Activated CD4-positive, alpha-beta T cell treated with anti-CD3 and anti-CD28 coated beads, Interleukin-2, Interleukin-6, amounts not matched to agents 100 ng/mL and 50 ng/mL, durations not matched to agents 16 hours and 8 hours (primary cell): ENCODE results near the gene CADM3.
A peak's percentile ranks its signal among the peaks of the same experiment; 100 is the strongest.

ENCODE experiments used
- DNase-seq: peaks from one replicate; pipeline ENCODE4 v3.0.0-alpha.2; 2020

CADM3 gene

DNA sequence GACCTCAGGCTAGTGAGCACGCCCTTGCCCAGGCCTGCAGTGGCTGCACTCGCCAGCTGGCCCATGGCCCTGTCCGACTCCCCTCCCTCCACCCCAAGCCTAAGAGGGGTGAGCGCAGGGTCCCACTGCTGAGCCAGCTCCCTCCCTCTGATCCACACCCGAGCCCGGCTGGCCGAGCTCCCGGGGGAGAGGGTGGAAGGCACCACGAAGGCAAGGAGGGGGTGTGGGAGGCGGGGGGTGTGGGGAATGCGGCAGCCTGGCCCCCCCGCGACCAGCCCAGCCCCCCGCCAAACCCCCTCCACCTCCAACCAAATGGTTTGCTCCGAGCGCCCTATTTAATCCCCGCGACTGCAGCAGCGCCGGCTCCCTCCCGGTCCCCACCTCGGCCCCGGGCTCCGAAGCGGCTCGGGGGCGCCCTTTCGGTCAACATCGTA lies at the start of gene CADM3:
CADM3 (plus strand) TSS at position 362 of the 434 bp plus-strand sequence. CDS start 151 bp downstream, outside the sequence.
- no peak for DNase-seq

DNA sequence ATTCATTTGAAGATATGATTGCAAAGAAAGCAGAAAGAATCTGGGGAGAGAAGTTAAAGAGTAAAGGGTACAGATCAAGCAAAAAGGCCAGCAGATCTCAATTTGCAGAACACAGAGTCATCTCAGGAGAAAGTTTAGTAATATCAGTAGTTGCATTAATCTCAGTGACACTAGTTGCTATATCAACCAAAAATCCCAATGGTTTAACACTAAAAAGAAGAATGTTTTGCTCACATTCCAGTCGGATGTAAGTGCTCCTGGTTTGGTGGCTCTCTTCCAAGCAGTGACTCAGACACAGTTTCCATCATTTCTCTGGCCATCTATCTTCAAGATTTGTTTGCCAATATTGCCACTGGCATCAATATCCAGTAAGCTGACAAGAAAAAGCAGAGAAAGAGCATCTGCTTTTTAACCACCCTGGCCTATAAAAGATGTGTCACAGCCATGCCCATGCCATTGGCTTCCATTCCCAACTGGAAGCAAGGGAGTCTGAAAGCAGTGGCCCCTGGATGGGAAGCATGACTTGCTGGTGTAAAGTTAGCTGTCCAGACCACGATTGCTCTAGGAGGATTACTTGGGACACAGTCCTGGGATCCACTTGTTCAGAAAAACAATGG lies 49.3 kb upstream of the CADM3 start:
- peak; percentile 71 for DNase-seq

GRCh38 chr1:159123587-159123986 lies 47.8 kb upstream of the CADM3 start:
- peak; percentile 54 for DNase-seq

DNA sequence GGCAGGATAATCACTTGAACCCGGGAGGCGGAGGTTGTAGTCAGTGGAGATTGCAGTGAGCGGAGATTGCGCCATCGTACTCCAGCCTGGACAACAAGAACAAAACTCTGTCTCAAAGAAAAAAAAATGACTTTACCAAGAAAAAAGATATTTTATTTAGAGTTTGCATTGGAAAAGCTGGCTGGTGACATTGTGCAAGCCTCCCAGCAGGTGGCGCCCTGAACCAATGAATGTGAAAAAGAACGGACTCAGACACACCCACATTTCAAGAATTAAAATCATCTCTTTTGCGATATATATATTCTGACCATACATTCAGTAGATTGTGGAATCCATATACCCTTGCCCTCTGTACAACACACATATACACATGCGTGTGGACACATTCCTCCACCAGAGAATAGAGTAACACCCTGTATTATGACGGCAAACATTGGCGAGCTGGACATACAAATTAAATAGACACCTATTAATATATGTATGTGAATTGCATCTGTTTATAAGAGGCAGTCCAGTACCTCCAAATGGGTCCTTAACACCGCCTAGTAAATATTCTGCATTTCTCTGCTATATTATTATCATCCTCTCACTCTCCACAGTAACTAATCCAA lies 39.0 kb upstream of the CADM3 start:
- DNase-seq, result peak; percentile 76

DNA sequence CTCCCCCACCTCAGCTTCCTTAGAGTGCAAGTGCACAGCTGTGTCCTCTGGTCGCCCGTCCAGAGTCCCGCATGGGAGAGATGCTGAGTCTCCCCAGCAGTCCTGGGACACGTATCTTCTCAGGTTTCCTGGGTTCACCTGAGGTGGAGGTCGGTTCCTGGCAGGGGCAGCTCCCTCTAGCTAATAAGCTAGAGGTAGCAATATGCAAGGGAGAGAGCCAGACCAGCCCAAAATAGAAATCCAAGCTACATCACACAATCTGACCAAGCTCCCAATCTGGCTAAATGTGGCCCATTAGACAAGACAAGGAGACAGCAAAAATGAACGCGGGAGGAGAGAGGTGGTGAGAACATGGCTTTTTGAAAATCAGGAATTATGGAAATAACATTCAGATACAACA lies 30.9 kb upstream of the CADM3 start:
- no peak for DNase-seq

- peak; percentile 6 for DNase-seq
These were observed 29.6 kb upstream of the CADM3 start for GRCh38 chr1:159141584-159142390.

GRCh38 chr1:159142391-159142663 lies 29.1 kb upstream of the CADM3 start:
- no peak for DNase-seq

DNA sequence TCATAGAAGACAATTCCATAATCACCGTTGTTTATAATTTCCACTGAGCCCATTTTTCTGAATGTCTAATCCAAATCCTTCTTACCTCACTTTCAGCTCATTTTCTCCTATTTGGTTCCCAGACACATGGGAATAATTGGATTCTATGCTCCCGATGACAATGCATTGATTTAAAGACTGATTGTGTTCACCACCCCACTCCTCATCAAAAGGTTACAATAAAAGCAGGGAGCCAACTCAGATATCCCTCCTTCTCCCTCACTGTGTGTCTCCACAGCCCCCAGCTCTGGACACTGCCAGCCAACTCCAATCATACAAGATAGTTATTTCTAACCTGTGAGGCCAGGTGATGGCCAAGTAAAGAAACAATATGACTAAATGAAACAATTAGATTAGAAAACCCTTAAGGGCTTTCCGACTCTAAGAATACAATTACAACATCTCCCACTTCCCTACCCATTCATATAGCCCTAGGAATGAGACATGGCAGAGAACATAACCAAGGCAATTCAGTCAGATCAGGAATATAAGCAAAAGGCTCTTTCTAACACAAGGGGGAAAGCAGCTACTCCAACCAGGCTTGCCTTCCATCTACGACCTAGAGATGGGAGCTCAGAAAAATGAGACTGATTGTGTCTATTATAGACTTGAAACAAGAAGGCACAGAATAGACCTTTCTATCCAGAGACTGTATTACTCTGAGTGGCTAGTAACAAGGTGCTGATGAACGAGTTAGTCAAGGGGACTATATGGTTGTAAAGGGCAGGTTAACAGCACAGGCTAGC lies 28.5 kb upstream of the CADM3 start:
- DNase-seq, result no peak

- no peak for DNase-seq
These were observed 26.8 kb upstream of the CADM3 start for GRCh38 chr1:159144571-159144970.

GRCh38 chr1:159146980-159147379 lies 24.4 kb upstream of the CADM3 start:
- DNase-seq, result no peak

DNA sequence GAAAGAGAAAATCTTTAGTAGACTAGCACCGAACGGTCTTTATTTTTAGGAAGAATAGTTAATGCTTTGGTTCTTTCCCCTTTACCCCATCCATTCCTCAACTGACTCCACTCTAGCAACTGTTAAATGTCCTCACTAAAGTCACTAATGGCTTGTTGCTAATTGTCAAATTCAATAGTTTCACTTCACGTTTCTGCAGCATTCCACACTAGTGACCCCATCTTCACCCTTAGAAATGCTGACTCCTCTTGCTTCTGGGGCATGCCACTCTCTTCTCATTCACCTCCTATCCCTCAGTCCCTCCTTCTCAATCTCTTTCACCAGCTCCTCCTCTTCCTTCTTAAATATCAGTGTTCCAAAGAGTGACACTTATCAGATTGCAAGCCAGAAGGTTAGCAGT lies 19.4 kb upstream of the CADM3 start:
- DNase-seq, result no peak

DNA sequence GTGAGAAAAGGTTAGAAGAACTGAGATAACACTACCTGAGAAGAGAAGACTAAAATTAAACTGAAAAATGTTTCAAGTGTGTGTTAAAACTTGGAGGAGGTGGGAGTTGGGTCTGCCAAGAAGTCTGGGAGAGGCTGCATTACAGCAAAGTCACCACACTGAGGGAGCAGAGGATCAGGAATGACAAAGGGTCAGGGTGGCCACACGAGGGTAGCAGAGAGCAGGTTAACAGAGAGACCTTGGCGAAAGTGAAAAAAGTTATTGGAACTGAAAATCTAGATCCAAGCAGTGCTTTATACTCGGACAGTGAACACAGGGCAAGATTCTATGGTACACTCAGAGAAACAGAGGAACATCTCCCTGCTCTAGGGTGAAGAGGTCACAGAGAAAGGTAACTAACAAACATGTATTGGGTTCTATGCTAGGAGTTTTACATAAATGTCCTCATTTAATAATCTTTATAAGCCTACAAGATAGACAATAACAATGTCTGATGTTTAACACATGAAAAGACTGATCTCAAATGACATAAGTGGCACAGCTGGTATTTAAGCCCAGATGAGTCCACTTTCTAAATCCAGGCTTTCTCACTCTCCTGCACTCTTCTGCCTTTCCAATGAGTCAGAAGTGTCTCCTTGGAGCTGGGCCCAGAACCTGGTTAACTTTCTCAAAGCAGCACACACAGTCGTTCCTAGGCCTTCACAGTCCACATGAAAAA lies 10.3 kb upstream of the CADM3 start:
- peak; percentile 72 for DNase-seq

GRCh38 chr1:159161719-159162026 lies 9.7 kb upstream of the CADM3 start:
- DNase-seq, result no peak

GRCh38 chr1:159162516-159163265 lies 8.7 kb upstream of the CADM3 start:
- no peak for DNase-seq

DNA sequence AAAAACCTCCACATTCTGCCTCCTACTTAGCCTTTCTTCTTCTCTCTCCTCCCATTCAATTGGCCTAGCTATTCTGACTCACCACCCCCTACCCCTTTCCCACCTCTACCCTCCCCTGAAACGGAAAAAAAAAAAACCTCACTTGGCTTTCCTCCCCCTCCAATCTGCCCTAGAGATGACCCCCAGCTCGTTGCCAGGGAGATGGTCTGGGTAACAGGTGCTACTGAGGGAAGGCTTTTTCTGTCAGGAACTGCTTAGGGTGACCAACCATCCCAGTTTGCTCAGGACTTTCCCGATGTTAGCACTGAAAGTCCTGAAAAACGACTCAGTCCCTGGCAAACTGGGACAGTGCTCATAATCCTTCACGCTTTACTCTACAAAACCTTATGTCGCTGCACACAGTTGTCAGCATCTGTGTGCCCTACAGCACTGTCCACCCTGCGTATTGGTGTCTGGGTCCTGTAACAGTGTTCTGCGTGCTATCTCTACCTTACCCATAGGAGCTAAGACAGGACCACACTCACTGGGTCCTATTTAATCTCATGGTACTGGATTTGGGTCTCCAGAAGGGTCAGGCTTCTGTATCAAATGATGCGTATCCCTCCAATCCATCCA lies 7.7 kb upstream of the CADM3 start:
- DNase-seq, result no peak

DNA sequence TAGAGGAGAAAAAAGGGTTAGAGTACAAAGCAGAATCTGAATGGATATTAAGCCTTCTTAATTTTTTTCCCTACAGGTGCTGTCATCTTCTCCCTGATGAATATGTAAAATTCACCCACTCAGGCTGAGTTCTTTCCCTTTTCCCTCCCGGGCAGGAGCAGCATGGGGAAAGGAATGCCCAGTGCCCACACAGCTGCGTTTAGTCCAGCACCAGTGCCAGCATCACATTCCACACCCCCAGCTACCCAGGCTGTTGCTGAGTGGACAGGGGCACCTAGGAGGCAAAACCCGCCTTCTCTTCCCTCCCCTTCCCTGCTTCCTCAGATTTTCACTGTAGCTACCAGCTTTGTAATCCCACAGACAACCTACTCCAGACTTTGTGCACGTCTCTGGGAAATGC lies 3.4 kb upstream of the CADM3 start:
- DNase-seq, result no peak

DNA sequence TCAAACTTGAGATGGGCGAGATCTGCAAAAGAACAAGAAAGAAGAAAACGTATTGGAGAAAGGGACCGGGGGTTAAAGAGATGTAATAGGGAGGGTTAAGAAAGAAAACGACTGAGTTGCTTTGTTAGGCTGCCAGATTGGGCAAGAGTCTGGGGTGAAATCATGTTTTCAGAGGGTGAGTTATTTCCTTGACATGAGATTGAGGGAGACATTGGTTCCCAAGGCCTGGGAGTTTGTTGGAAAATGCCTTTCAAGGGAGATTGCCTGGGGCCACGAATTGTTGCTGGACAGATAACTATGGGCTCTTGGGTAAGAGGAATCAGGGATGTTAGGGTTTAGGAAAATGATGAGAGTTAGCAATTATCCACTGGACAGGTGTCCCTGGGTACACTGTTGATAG lies 776 bp upstream of the CADM3 start:
- no peak for DNase-seq

- DNase-seq, result no peak
These were observed 480 bp downstream of the CADM3 start for GRCh38 chr1:159171688-159172501.

DNA sequence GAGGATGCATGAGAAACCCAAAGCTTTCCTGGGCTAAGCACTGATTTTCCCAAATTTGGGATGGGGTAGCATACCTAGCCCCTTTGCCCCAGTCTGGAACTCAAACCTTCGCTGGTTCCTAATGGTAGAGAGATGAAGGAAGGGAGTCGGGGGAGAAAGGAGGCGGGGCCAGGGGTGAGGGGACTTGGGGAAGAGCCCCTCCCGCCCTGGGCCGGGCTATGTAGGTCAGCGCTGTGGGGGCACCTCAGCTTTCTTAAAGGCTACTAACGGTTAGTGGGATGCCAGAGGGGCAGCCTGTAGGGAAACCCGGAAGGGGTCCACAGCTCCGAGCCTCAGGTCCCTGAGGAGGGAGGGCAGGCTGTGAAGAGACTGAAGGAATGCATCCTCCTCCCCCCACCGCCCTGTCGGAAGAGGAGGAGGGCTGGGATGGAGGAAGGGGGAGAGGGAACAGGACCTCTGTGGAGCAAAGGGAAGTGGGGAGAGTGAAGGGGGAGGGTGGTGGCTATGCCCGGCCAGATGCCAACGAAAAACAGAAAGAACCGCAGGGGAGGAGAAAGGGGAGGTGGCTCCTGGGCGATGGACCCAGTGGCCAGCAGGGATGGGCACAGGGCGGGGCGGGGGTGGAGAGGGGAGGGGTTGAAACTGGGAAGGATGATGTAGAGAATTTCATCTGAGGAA lies 1.3 kb downstream of the CADM3 start:
- DNase-seq, result no peak

GRCh38 chr1:159173320-159173719 lies 1.9 kb downstream of the CADM3 start:
- DNase-seq, result no peak
